Panc1 (cell line): ENCODE results near the gene GSTT4. TPM values are rescaled to one million over a fixed set of nuclear protein-coding genes. Genes with fewer than 3 reads are reported as not detected.

Experiments
- ATAC-seq: fragments of 200-7000 bp; cut with Tn5 transposase; 2 replicates; pipeline ENCODE4 v1.9.1; 2020; ENCODE audit warnings: mild to moderate bottlenecking, moderate library complexity
- BruUV-seq: library from RNA; stranded (reverse); fragments of 400-500 nt; replicated peaks from 2 replicates; lab custom pipeline; 2021; lab: Mats Ljungman, UMichigan
- CTCF ChIA-PET: fragments of 300-600 bp; sonication (Branson Sonifier 250); formaldehyde crosslinking; loops from one replicate; lab custom pipeline; 2022; ENCODE audit warnings: antibody characterized with exemption; lab: Charles Lee
- POLR2A ChIA-PET: fragments of 300-600 bp; sonication (Branson Sonifier 250); formaldehyde crosslinking; loops from one replicate; lab custom pipeline; 2022; ENCODE audit warnings: antibody characterized with exemption; lab: Charles Lee
- DNase-seq: peaks from one replicate; pipeline ENCODE4 v3.0.0-alpha.2; 2010; ENCODE audit warnings: low read depth, low spot score
- H3K27ac ChIP-seq: 2 replicates; pipeline ENCODE4 v1.5.1; 2011; ENCODE audit warnings: mild to moderate bottlenecking, low read length, inconsistent platforms
- H3K27me3 ChIP-seq: fragments of 200-500 bp; sonication (Bioruptor generic); 2 replicates; pipeline ENCODE4 v1.6.0; 2014; ENCODE audit warnings: low read length, inconsistent platforms; ENCODE audit not compliant: control insufficient read depth, insufficient read depth
- H3K36me3 ChIP-seq: fragments of 200-500 bp; sonication (Bioruptor generic); 2 replicates; pipeline ENCODE4 v1.5.1; 2014; ENCODE audit warnings: inconsistent platforms, mild to moderate bottlenecking, low read length, moderate library complexity; ENCODE audit not compliant: control insufficient read depth, insufficient read depth
- H3K4me1 ChIP-seq: 2 replicates; pipeline ENCODE4 v1.5.1; 2011; ENCODE audit warnings: inconsistent platforms, mild to moderate bottlenecking, low read length, moderate library complexity; ENCODE audit not compliant: control insufficient read depth, insufficient read depth
- H3K4me3 ChIP-seq, 2 experiments: 2 replicates each; pipeline ENCODE4 v1.5.1; 2011 to 2012; ENCODE audit warnings: low read depth in 2 of 2, low read length in 2 of 2, mild to moderate bottlenecking in 2 of 2, inconsistent platforms in 1 of 2, moderate library complexity in 1 of 2
- H3K9me3 ChIP-seq: fragments of 200-500 bp; sonication (Bioruptor generic); 2 replicates; pipeline ENCODE4 v1.5.1; 2014; ENCODE audit warnings: low read depth, mild to moderate bottlenecking, inconsistent platforms, low read length, moderate library complexity; ENCODE audit not compliant: control insufficient read depth, insufficient read depth
- CTCF ChIP-seq: fragments of 450-650 bp; IDR thresholded peaks from 2 replicates; pipeline ENCODE4 v1.5.1; 2017; ENCODE audit warnings: mild to moderate bottlenecking
- POLR2AphosphoS5 ChIP-seq: IDR thresholded peaks from 2 replicates; pipeline ENCODE4 v1.6.1; 2012; ENCODE audit warnings: mild to moderate bottlenecking, low read depth, low read length, moderate library complexity
- REST ChIP-seq, 2 experiments: IDR thresholded peaks; 2 replicates each; pipeline ENCODE4 v1.6.1; 2011 to 2012; ENCODE audit warnings: low read depth in 2 of 2, control low read depth in 1 of 2, low read length in 1 of 2, mild to moderate bottlenecking in 1 of 2, moderate library complexity in 1 of 2; ENCODE audit not compliant: insufficient read depth in 1 of 2
- SIN3A ChIP-seq: IDR thresholded peaks from 2 replicates; pipeline ENCODE4 v1.6.1; 2012; ENCODE audit warnings: low read depth, mild to moderate bottlenecking, low read length, moderate library complexity, borderline replicate concordance; ENCODE audit not compliant: insufficient read depth
- TCF7L2 ChIP-seq: IDR thresholded peaks from 2 replicates; pipeline ENCODE4 v1.6.1; 2011; ENCODE audit warnings: mild to moderate bottlenecking, low read depth, low read length, inconsistent platforms
- in situ Hi-C: cut with HindIII; loops from 2 replicates; pipeline ENCODE4 v1.10.0; 2016; ENCODE audit warnings: low sequenced_read_pairs, low pct_unique_long_range_greater_than_20kb
- intact Hi-C: fragments of 100-400 bp; cut with micrococcal nuclease; formaldehyde crosslinking; loops from one replicate; pipeline ENCODE4 v1.10.0; 2022; ENCODE audit not compliant: unreplicated experiment
- total RNA-seq: library from RNA; stranded (reverse); gene quantifications from one replicate; pipeline ENCODE4 v1.2.1, GENCODE V29; 2021; ENCODE audit not compliant: unreplicated experiment

GSTT4 gene
- total RNA-seq, 1 experiment from 2014 or later = not detected

- Histone ChIP-seq H3K4me1 (no peaks in the 10 kb centered on the region; the same call in 1 of the 2 replicates), H3K36me3 (no peaks in the 10 kb centered on the region), H3K27ac (no peak overlapping the region), H3K27me3 (no peaks in the 10 kb centered on the region), H3K9me3 (no peaks in the 10 kb centered on the region), H3K4me3 (no peak overlapping the region)
- TF ChIP-seq TCF7L2 (no peak), REST (IDR thresholded peaks at IDR 0.05; ENCODE audit: insufficient read depth in 1 of 2, low read depth in 2 of 2, low read length in 1 of 2) (no peak), CTCF (no peak), POLR2AphosphoS5 (no peak), SIN3A (no peak)
- ChIA-PET POLR2A (no interaction called here), CTCF (no interaction called here)
- in situ Hi-C loops (no loop called here), intact Hi-C loops (no loop called here)
- no peak for DNase-seq
- ATAC-seq = no peak
- no TSS peak for BruUV-seq
These were observed 20.8 kb upstream of the GSTT4 start for GRCh38 chr22:24026056-24026455.

- DNase-seq (no peak), ATAC-seq (no peak)
- Histone ChIP-seq H3K4me1 (no peaks in the 10 kb centered on the region; the same call in 1 of the 2 replicates), H3K36me3 (no peaks in the 10 kb centered on the region), H3K27me3 (no peaks in the 10 kb centered on the region), H3K4me3 (no peak overlapping the region), H3K9me3 (no peaks in the 10 kb centered on the region), H3K27ac (no peak overlapping the region)
- no TSS peak for BruUV-seq
- intact Hi-C loops = no loop called here
- ChIA-PET POLR2A (no interaction called here), CTCF (no interaction called here)
- TF ChIP-seq TCF7L2 = no peak
- TF ChIP-seq SIN3A = no peak
- TF ChIP-seq CTCF = no peak
- no peak for TF ChIP-seq POLR2AphosphoS5
- in situ Hi-C loops = no loop called here
These were observed 20.2 kb upstream of the GSTT4 start for GRCh38 chr22:24025475-24025874.
